Measurements from ENCODE around the gene ST8SIA4.

DNA sequence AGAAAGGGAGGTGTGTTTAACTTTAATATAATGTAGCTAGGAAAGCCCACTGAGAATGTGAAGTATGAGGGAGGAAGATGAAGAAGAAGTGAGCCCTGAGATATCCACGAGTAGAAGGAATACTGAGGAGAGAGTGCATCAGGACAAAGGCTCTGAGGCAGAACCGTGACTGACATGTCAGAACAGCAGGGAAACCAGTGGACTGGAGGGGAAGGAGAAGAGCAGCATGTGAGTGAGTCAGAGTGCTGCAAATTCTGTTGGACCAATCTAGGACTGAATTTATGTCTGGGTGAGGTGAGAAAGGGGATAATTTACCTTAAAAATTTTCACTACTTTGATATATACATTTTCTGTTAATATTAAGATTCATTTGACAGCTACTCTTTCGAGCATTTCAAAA lies 110.3 kb downstream of the ST8SIA4 start:
- no peak for TF ChIP-seq POLR2A (IDR thresholded peaks at IDR 0.05; ENCODE audit: low read length)
- no peak for TF ChIP-seq GATA1 (IDR thresholded peaks at IDR 0.05; ENCODE audit: low read depth, low read length)
